Endothelial cell of hepatic sinusoid (primary cell): Measurements from ENCODE around the gene AKAP1.

Source experiments
- in situ Hi-C: cut with HindIII; loops from 2 replicates; pipeline ENCODE4 v1.10.0; 2017; ENCODE audit warnings: low sequenced_read_pairs

The AKAP1 gene

GRCh38 chr17:57084802-57085447, at the start of gene AKAP1:
AKAP1 (plus strand) TSS chr17:57085246; CDS start chr17:57105465, 20,219 bp downstream.
- in situ Hi-C loops: no loop called here

GRCh38 chr17:57035971-57036481, 49.0 kb upstream of the AKAP1 start:
- in situ Hi-C loops: no loop called here

- in situ Hi-C loops: no loop called here
These were observed 47.6 kb upstream of the AKAP1 start for GRCh38 chr17:57037411-57037810.

GRCh38 chr17:57038486-57038885, 46.6 kb upstream of the AKAP1 start:
- in situ Hi-C loops: no loop called here

GRCh38 chr17:57040571-57040970, 44.5 kb upstream of the AKAP1 start:
- in situ Hi-C loops: no loop called here

GRCh38 chr17:57043276-57043675, 41.8 kb upstream of the AKAP1 start:
- in situ Hi-C loops: no loop called here

- in situ Hi-C loops: no loop called here
These were observed 39.8 kb upstream of the AKAP1 start for GRCh38 chr17:57044976-57045867.

- in situ Hi-C loops: no loop called here
These were observed 39.0 kb upstream of the AKAP1 start for GRCh38 chr17:57045868-57046704.

- in situ Hi-C loops: no loop called here
These were observed 38.3 kb upstream of the AKAP1 start for GRCh38 chr17:57046749-57047148.

GRCh38 chr17:57048096-57048495, 37.0 kb upstream of the AKAP1 start:
- in situ Hi-C loops: no loop called here

GRCh38 chr17:57050306-57050705, 34.7 kb upstream of the AKAP1 start:
- in situ Hi-C loops: no loop called here

GRCh38 chr17:57051886-57052361, 33.1 kb upstream of the AKAP1 start:
- in situ Hi-C loops: no loop called here

- in situ Hi-C loops: no loop called here
These were observed 22.2 kb upstream of the AKAP1 start for GRCh38 chr17:57062865-57063264.

GRCh38 chr17:57067162-57067561, 17.9 kb upstream of the AKAP1 start:
- in situ Hi-C loops: no loop called here

GRCh38 chr17:57067781-57068180, 17.3 kb upstream of the AKAP1 start:
- in situ Hi-C loops: no loop called here

GRCh38 chr17:57068222-57068658, 16.8 kb upstream of the AKAP1 start:
- in situ Hi-C loops: no loop called here

GRCh38 chr17:57068707-57069106, 16.3 kb upstream of the AKAP1 start:
- in situ Hi-C loops: no loop called here

- in situ Hi-C loops: no loop called here
These were observed 12.8 kb upstream of the AKAP1 start for GRCh38 chr17:57071991-57072944.

- in situ Hi-C loops: no loop called here
These were observed 11.4 kb upstream of the AKAP1 start for GRCh38 chr17:57073626-57074025.

- in situ Hi-C loops: no loop called here
These were observed 9.9 kb upstream of the AKAP1 start for GRCh38 chr17:57075193-57075592.
